HEK293 (cell line): ENCODE results near the gene DVL1.

Source experiments
- MYNN ChIP-seq: fragments of 450-650 bp; formaldehyde crosslinking; IDR thresholded peaks from 2 replicates; pipeline ENCODE4 v1.5.1; 2016; ENCODE audit warnings: missing biosample characterization, missing genetic modification characterization, borderline replicate concordance
- PRDM1 ChIP-seq: fragments of 450-650 bp; formaldehyde crosslinking; IDR thresholded peaks from 2 replicates; pipeline ENCODE4; 2016; ENCODE audit warnings: missing biosample characterization, missing genetic modification characterization
- ZNF660 ChIP-seq: fragments of 450-650 bp; IDR thresholded peaks from 2 replicates; pipeline ENCODE4 v1.5.1; 2018; ENCODE audit warnings: missing biosample characterization, mild to moderate bottlenecking, missing genetic modification characterization
- ZNF76 ChIP-seq: fragments of 450-650 bp; formaldehyde crosslinking; IDR thresholded peaks from 2 replicates; pipeline ENCODE4; 2016; ENCODE audit warnings: low read depth, missing biosample characterization, missing genetic modification characterization, borderline replicate concordance
- TF ChIP-seq, protein P1 (sequence below): fragments of 450-650 bp; formaldehyde crosslinking; IDR thresholded peaks from 2 replicates; pipeline ENCODE4 v1.5.1; 2016; ENCODE audit warnings: missing biosample characterization, missing genetic modification characterization

GRCh38 chr1:1294250-1294890, 54.8 kb downstream of the DVL1 start:
- TF ChIP-seq, protein P1, sequence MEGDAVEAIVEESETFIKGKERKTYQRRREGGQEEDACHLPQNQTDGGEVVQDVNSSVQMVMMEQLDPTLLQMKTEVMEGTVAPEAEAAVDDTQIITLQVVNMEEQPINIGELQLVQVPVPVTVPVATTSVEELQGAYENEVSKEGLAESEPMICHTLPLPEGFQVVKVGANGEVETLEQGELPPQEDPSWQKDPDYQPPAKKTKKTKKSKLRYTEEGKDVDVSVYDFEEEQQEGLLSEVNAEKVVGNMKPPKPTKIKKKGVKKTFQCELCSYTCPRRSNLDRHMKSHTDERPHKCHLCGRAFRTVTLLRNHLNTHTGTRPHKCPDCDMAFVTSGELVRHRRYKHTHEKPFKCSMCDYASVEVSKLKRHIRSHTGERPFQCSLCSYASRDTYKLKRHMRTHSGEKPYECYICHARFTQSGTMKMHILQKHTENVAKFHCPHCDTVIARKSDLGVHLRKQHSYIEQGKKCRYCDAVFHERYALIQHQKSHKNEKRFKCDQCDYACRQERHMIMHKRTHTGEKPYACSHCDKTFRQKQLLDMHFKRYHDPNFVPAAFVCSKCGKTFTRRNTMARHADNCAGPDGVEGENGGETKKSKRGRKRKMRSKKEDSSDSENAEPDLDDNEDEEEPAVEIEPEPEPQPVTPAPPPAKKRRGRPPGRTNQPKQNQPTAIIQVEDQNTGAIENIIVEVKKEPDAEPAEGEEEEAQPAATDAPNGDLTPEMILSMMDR (tag by site-specific recombination), result no peak
- TF ChIP-seq PRDM1 (tag by site-specific recombination) (no peak), MYNN (tag by site-specific recombination) (no peak), ZNF76 (tag by site-specific recombination) (no peak), ZNF660 (tag by site-specific recombination) (no peak)
